GM19238 (cell line): Measurements from ENCODE around the gene SYT15.
"Not testable (repeated sequence)": the region's sequence is repeated elsewhere in the genome, so short reads cannot be mapped to it uniquely, and the experiment has no call there.

ENCODE experiments used
- DNase-seq: peaks from one replicate; pipeline ENCODE4 v3.0.0; 2011; ENCODE audit warnings: low spot score; ENCODE audit not compliant: insufficient read length

Gene SYT15

GRCh38 chr10:46556515-46557318 lies 22.2 kb upstream of the SYT15 start, which contains the start of gene GPRIN2:
Gene GPRIN2 (minus strand): TSS chr10:46556658. CDS start chr10:46550736, 5,922 bp downstream.
- no peak for DNase-seq

GRCh38 chr10:46557319-46558121 lies 21.4 kb upstream of the SYT15 start:
- DNase-seq, result no peak

- DNase-seq, result no peak
These were observed 20.9 kb upstream of the SYT15 start for GRCh38 chr10:46558122-46558391.

- no peak for DNase-seq
These were observed 20.3 kb upstream of the SYT15 start for GRCh38 chr10:46558392-46559185.

GRCh38 chr10:46559231-46559671 lies 19.7 kb upstream of the SYT15 start:
- no peak for DNase-seq

- DNase-seq, result no peak
These were observed 18.5 kb upstream of the SYT15 start for GRCh38 chr10:46560381-46560780.

GRCh38 chr10:46560952-46561351 lies 18.0 kb upstream of the SYT15 start:
- DNase-seq, result no peak

GRCh38 chr10:46565591-46566332 lies 13.2 kb upstream of the SYT15 start:
- DNase-seq, result not testable (repeated sequence)

- DNase-seq, result not testable (repeated sequence)
These were observed 11.8 kb upstream of the SYT15 start for GRCh38 chr10:46567151-46567550.

- not testable (repeated sequence) for DNase-seq
These were observed 8.3 kb upstream of the SYT15 start for GRCh38 chr10:46570655-46571054.

GRCh38 chr10:46572765-46573164 lies 6.2 kb upstream of the SYT15 start:
- DNase-seq, result not testable (repeated sequence)

- not testable (repeated sequence) for DNase-seq
These were observed 5.6 kb upstream of the SYT15 start for GRCh38 chr10:46573314-46573713.

GRCh38 chr10:46573884-46574283 lies 5.0 kb upstream of the SYT15 start:
- DNase-seq, result not testable (repeated sequence)

- DNase-seq, result not testable (repeated sequence)
These were observed 1.1 kb upstream of the SYT15 start for GRCh38 chr10:46577624-46578473.

- not testable (repeated sequence) for DNase-seq
These were observed 450 bp downstream of the SYT15 start for GRCh38 chr10:46579378-46579777.

GRCh38 chr10:46581997-46582396 lies 3.1 kb downstream of the SYT15 start:
- not testable (repeated sequence) for DNase-seq

- not testable (repeated sequence) for DNase-seq
These were observed 3.6 kb downstream of the SYT15 start for GRCh38 chr10:46582568-46582967.

GRCh38 chr10:46584196-46584595 lies 5.3 kb downstream of the SYT15 start:
- not testable (repeated sequence) for DNase-seq

- DNase-seq, result not testable (repeated sequence)
These were observed 6.3 kb downstream of the SYT15 start for GRCh38 chr10:46585246-46585645.

GRCh38 chr10:46587546-46587945 lies 8.6 kb downstream of the SYT15 start:
- not testable (repeated sequence) for DNase-seq
